Caki2 (cell line): Measurements from ENCODE around the gene ST3GAL3. TPM values are rescaled to one million over a fixed set of nuclear protein-coding genes. Genes with fewer than 3 reads are reported as not detected.

Source experiments
- DNase-seq: peaks from one replicate; pipeline ENCODE4 v3.0.0-alpha.2; 2015; ENCODE audit warnings: low read depth
- in situ Hi-C: cut with HindIII; loops from 2 replicates; pipeline ENCODE4 v1.10.0; 2016; ENCODE audit warnings: low sequenced_read_pairs, low pct_unique_long_range_greater_than_20kb, mixed read lengths
- total RNA-seq: library from RNA; depleted of rRNA; stranded (reverse); fragments of >200 nt; shearing (Covaris generic); gene quantifications from 2 replicates; pipeline ENCODE4 v1.2.3, GENCODE V29; 2014; ENCODE audit warnings: low replicate concordance

The ST3GAL3 gene
- total RNA-seq, 1 experiment from 2014 or later: 18.0 TPM

DNA sequence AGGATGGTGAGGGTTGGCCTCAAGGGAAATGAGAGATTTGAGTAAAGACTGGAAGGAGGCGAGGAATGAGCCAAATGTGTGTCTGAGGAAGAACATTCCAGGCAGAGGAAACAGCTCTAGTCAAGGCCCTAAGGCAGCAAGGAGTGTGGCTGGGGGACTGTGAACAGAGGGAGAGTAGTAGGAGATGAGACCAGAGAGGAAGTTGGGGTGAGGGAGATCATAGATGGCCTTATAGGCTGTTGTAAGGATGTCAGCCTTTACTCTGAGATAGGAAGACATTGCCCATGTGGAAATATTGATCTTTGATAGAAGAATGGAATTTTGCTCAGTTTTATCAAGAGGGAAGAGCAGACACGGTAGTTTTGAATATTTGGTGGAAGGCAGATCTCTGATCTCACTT, 171.1 kb downstream of the ST3GAL3 start:
- in situ Hi-C loops: no loop called here
- DNase-seq: no peak

DNA sequence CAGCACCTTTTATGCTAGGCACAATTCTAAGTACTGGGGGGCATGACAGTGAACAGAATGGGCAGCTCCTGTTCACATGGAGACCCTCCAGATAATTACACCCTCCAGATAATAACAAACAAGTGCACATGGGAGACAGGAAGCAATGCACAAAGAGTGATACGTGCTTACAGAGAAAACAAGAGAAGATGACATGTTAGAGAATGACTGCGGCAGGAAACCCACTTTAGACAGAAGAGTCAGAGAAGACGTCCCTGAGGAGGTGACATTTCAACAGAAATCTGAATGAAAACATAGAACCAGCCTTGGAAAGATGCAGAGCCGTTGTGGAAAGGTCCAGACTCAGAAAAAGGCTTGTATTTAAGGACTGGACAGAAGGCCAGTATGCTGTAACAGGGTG, 171.5 kb downstream of the ST3GAL3 start:
- in situ Hi-C loops: no loop called here
- no peak for DNase-seq

DNA sequence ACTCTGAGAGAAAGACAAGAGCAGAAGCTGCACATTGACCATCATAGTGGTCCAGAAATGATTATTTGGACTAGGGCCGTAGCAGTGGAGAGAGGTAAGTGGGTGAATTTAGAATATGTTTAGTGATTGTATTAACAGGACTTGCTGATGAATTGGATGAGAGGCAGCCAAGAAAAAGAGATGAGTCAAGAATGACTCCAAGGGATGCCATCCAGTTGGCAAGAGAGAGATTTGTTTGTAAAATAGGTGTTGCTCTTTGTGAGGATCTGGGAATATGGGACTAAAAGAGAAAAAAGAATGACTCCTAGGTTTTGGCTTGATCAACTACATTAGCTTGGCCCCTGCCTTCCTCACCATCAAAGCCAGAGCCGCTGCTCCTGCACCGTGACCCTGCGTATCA, 172.1 kb downstream of the ST3GAL3 start:
- DNase-seq: peak; percentile 32
- in situ Hi-C loops: no loop called here

DNA sequence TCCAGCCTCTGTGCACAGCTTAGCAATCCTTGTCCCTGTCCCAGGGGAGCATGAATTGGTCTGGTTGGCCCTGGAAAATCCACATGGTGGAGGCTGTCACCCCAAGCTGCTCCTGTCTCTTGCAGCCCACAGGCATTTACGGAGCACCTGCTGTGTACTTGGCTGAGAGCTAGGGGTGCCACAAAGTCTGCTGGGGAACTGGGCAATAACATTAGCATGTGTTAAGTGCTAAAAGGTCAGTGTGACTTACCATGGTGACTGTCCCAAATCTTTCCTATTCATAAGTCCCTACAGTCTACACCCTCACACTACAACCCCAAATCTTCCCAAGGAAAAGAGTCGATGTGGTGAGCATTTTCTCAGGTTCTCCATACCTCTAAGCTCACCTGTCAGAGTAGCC, 172.7 kb downstream of the ST3GAL3 start:
- DNase-seq: no peak
- in situ Hi-C loops: no loop called here

DNA sequence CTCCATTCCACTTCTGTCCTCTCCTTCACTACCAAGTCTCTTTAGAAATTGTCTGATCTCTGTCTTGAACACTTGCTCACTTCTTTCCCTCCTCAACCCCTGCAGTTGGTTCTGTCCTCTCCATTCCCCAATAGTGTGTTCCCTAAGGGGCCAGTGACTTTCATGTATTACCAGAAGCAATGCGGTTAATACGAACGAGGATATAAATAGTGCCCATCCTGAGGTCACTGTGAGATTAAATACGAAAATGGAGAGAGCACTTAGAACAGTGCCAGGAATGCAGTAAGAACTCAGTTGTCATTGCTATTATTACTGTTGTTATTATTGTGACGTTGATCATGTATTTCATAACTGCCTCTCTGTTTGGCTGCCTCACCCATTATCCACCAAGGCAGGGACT, 173.3 kb downstream of the ST3GAL3 start:
- in situ Hi-C loops: no loop called here
- no peak for DNase-seq

DNA sequence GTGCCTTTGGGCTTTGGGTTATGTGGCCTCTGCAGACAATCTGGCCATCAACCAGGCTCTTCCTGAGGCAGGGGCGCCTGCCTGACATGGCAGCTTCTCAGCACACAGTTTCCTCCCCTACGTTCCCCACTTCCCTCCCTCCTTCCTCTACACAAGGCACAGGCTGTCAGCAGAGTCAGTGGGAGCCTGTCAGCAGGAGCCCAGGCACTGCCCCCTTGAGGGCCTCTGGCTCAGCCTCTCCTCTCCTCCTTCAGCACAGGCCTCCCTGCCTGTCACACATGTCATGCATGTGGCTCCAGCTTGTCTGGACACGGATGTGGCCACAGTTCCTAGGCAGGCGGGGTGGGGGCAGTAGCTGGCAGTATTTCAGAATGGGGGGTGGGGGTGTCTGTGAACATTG, 174.1 kb downstream of the ST3GAL3 start:
- in situ Hi-C loops: no loop called here
- DNase-seq: no peak

DNA sequence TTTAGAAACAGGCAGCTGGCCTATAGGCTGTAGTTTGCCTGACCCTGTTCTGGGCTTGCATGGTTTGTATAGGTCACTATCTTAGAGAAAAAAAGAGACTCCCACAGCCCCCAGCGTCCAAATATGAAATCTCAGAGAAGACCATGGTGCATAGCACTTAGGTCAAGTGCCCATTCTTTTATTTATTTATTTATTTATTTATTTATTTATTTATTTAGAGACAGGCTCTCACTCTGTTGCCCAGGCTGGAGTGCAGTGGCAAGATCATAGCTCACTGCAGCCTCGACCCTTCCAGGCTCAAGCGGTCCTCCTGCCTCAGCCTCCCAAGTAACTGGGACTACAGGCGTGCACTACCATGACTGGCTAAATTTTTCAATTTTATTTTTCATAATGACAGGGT, 175.4 kb downstream of the ST3GAL3 start:
- DNase-seq: no peak
- in situ Hi-C loops: no loop called here

DNA sequence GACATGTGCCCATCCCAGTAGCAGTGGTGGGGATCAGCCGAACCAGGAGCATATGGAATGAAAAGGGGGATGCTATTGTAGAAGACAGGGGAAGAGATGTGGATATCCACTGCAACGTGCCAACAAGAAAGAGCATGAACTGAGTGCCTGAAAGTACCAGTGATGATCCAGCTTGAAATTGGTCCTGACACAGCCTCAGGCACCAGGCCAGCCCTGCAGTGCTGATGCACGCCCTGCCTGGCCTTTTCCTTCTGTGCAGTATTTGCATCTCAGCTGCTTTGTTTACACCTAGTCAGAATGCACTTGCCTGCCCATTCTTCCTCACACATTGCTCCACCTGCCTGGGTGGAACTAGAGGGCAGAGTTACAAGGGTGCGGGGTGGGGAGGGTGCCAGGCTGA, 176.0 kb downstream of the ST3GAL3 start:
- DNase-seq: no peak
- in situ Hi-C loops: no loop called here

DNA sequence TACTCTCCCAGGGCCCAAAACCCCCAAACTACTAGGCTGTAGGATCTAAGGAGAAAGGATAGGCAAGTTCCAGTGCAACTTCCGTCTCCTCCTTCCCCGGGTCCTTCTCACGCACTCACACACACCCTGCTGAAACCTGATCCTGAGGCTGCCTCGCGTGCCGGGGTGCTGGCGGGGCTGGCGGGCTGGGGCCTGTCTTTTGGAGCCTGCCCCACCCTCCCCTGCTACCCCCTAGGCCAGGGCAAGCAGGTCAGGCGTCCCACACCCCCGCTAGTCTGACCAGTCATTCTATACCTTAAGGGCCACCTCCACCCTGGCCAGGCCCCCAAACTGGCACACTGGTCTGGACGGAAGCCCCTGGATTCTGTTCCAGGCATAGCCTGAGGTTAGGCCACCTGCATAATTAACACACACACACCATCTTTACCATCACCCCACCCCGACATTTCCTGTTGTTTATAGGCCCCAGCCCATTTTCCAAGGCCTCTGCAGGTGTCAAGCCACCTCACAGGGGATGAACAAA, 178.0 kb downstream of the ST3GAL3 start:
- in situ Hi-C loops: no loop called here
- DNase-seq: no peak

DNA sequence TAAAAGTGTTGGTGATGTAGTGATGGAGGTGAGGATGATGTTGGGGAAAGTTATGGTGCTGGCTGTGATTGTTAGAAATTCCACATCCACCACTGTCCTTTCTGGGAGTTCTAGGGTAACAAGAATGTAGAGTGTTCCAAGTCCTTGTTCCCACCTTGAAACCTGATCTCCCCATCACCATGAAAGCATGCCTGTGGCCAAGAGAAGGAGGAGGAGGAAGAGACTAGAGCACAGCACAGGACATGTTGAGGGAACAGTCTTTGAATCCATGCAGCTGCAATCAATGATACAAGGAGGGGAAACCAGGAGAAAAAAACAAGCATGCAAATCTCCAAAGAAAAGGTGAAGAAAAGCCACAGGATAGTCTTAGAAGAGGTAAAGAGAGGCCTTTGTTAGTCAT, 180.4 kb downstream of the ST3GAL3 start:
- in situ Hi-C loops: no loop called here
- DNase-seq: no peak

DNA sequence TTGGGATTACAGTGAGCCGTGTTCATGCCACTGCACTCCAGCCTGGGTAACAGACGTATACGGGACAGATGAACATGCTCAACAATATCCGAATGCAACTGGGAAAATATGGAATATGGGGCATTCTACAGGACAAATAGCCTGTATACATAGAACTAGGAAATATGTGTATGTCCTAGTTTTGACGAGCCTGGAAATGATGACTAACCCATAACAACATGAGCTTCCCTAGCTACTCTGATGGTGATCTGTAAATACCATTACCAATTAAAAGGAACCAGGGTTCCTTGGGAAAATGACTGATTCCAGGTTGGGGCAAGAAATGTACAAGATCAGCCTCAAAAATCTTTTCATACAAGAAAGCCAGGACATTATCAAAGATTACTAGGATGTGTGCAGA, 183.5 kb downstream of the ST3GAL3 start:
- no peak for DNase-seq
- in situ Hi-C loops: no loop called here

DNA sequence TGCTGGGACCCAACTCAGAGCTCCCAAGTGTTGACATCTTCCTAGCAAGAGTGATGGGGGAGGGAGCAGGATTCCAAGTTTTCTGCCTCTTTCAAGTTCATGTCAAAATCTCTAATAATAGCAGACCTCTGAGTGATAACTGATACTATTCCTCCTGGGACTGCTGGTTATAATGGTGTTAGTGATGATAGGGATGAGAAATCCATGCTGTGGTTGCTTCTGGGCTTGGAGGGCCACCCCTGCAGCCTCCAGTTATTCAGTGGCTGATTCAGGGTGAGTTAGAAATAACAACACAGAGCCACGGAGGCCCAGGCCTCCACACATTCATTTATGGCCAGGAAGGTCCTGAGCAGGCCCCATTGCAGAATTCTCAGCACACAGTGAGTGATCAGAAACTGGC, 185.7 kb downstream of the ST3GAL3 start:
- in situ Hi-C loops: no loop called here
- no peak for DNase-seq

DNA sequence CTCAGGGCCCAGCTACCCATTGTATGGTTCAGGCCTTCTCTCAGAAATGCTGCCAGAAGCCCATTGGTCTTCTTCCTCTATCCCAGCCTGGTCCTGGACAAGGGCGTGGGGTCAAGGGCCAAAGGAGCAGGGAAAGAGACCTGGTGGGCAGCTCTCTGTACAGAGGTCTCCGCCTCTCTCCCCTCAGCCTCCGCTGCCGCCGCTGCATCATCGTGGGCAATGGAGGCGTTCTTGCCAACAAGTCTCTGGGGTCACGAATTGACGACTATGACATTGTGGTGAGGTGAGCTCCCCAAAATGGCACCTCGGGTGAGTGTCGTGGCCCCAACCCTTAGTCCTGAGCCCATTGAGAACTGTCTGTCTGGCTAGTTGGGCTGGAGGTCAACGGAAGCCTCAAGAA, 191.6 kb downstream of the ST3GAL3 start:
- in situ Hi-C loops: no loop called here
- DNase-seq: no peak

DNA sequence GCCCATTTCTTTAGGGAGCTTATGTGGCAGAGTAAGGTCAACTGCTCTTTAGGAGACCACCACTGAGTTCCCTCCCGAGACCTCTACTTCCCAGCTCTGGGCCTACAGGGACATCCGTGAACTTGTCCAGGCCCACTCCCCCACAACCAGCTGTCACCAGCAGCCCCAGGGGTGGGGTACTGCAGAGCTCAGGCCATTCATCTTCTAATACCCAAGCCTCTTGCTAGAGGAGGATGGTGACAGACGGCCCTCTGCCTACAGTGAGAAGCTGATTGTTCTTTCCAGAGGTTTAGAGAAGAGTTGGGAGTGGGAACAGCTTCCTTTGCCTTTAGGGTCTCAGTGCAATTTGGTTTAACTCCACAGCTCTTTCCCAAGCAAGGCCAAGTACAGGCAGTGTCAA, 193.1 kb downstream of the ST3GAL3 start:
- no peak for DNase-seq
- in situ Hi-C loops: no loop called here

DNA sequence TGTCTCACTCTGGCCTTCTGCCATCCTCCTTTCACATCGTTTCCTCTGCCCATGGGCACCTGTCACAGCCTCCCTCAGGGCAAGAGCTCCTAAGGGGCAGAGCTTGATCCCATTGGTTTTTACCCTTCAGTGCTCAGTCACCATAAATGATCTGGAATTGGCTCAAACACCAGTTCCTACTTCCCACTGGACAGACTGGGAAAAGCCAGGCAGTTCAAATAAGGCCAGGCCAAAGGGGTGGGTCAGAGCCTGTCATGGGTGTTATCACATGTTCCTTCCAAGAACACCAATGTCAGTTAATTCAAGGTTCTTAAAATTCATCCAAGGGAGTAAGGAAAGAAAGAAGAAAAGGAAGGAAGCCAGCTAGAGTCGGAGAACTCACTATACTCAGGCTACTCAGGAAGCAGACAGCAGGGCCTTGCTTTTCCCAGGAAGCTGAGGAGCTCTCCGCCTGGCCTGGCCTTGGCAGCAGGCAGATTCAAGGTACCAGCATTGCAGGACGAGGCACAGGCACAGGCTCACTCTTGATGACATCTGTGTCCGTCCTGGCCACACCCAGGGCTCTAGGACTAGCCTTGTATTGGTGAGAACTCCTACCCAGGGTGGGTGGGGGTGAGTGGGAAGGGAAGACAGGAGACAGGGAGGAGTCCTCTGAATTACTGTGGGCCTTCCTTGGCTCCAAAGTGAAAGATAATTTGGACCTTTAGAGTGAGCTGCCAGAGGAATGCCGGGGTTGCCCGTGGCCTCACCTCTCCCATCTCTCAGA, 194.0 kb downstream of the ST3GAL3 start:
- DNase-seq: no peak
- in situ Hi-C loops: no loop called here

DNA sequence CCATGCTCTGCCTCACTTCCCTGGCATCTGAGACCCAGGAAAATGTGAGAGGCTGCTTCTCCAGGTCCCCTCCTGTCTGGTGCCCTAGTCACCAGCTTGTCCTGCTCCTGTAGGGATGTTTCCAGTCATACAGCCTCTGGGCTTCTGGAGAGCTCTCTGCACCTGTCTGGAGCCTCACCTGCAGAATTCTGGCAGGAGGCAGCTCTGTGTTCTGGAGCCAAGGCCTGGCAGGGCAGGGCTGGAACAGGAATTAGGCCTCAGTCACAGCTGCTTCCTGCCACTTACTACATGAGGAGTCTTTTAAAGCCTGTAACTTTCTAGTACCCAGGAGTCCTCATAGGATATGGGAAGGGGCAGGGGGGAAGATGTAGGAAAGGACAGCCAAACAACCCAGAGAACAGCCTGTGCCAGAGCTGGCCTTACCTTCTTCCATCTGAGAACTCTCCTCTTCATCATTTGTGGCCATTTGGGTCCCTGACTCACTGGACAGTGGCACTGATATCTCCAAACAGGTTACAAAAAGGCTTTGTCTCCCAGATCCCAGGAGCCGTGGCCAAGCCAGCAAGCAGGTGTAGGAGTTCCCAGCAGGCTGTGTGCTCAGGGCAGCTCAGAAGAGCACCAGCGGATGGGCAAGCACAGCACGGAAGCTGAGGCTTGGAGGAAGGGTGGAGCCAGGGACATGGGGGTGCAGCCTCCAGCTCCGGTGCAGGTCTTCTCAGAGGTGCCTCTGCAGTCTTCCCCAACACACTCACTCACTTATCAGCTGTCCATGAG, 194.9 kb downstream of the ST3GAL3 start:
- no peak for DNase-seq
- in situ Hi-C loops: no loop called here

DNA sequence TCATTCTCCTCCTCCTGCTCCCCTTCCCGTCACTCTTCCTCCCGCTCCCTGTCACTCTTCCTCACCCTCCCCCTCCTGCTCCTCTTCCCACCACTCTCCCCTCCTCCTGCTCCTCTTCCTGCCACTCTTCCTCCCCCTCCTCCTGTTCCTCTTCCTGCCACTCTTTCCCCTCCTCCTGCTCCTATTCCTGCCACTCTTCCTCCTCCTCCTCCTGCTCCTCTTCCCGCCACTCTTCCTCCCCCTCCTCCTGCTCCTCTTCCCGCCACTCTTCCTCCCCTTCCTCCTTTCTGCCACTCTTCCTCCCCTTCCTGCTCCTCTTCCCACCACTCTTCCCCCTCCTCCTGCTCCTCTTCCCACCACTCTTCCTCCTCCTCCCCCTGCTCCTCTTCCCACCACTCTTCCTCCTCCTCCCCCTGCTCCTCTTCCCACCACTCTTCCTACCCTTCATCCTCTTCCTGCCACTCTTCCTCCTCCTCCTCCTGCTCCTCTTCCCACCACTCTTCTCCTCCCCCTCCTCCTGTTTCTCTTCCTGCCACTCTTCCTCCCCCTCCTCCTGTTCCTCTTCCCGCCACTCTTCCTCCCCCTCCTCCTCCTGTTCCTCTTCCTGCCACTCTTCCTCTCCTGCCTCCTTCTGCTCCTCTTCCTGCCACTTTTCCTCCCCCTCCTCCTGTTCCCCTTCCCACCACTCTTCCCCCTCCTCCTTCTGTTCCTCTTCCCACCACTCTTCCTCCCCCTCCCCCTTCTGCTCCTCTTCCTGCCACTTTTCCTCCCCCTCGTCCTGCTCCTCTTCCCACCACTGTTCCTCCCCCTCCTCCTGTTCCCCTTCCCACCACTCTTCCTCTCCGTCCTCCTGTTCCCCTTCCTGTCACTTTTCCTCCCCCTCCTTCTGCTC, 197.6 kb downstream of the ST3GAL3 start:
- in situ Hi-C loops: no loop called here
- no peak for DNase-seq

DNA sequence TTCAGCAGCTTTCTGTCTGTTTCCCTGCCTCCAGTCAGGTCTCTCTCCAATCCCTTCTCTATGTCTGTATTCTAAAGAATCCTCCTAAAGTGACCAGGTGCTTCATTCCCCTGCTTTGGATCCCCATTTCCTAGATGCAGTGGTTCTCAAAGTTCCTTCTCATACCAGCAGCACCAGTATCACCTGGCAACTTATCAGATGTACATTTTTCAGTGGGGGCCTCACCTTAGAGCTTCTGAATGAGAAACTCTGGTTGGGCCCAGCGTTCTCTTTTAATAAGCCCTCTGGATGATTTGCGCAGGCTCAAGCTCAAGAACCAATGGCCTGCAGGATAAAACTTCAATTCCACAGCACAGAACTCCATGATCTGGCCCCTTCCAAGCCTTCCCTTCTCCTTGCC, 200.9 kb downstream of the ST3GAL3 start:
- no peak for DNase-seq
- in situ Hi-C loops: no loop called here

DNA sequence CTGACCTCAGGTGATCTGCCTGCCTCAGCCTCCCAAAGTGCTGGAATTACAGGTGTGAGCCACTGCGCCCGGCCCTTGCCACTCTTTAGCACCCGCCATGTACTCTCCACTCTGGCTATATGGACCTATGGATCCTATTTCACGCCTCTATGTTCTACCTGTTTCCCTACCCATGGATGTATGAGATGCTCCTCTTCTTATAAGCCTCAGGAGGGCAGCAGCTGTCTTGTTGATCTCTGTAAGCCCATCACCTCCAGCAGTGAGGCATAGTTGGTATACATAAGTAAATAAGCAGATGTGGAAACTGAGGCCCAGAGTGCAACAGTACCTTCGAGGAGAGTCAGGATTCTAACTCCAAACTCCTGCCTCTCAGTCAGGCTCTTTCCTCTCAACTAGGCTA, 201.5 kb downstream of the ST3GAL3 start:
- no peak for DNase-seq
- in situ Hi-C loops: no loop called here
